GM12878 (cell line): ENCODE measurements around the gene SLC39A6. TPM values are rescaled to one million over a fixed set of nuclear protein-coding genes. Genes with fewer than 3 reads are reported as not detected.
A peak's percentile ranks its signal among the peaks of the same experiment; 100 is the strongest.

Experiments
- BACH1 ChIP-seq: fragments of 450-650 bp; IDR thresholded peaks from 2 replicates; pipeline ENCODE4 v1.6.1; 2017; ENCODE audit warnings: mild to moderate bottlenecking, borderline replicate concordance
- CBX3 ChIP-seq: fragments of 200-600 bp; sonication (generic); IDR thresholded peaks from 2 replicates; pipeline ENCODE4 v1.6.1; 2016; ENCODE audit warnings: low read depth, borderline replicate concordance
- EZH2 ChIP-seq: IDR thresholded peaks from 2 replicates; pipeline ENCODE4 v1.6.1; 2012; ENCODE audit warnings: low read depth, mild to moderate bottlenecking, control low read depth, inconsistent platforms, low read length, borderline replicate concordance; ENCODE audit not compliant: control insufficient read depth
- HCFC1 ChIP-seq: fragments of 150-350 bp; IDR thresholded peaks from 2 replicates; pipeline ENCODE4 v1.6.1; 2014; ENCODE audit warnings: low read length
- IKZF1 ChIP-seq: fragments of 450-650 bp; conservative IDR thresholded peaks from 2 replicates; pipeline ENCODE4 v1.6.1; 2017; ENCODE audit warnings: antibody characterized with exemption, mild to moderate bottlenecking
- IKZF2 ChIP-seq, 2 experiments: fragments of 450-650 bp; IDR thresholded peaks; 2 replicates each; pipeline ENCODE4 v1.6.1; 2017; ENCODE audit warnings: mild to moderate bottlenecking in 2 of 2, moderate library complexity in 2 of 2
- MTA2 ChIP-seq: fragments of 450-650 bp; IDR thresholded peaks from 2 replicates; pipeline ENCODE4 v1.6.1; 2016; ENCODE audit warnings: low read depth, mild to moderate bottlenecking, moderate library complexity
- MXI1 ChIP-seq: fragments of 150-350 bp; IDR thresholded peaks from 2 replicates; pipeline ENCODE4 v1.6.1; 2011; ENCODE audit warnings: low read depth, mild to moderate bottlenecking, inconsistent platforms, low read length, improper control_type of control experiment
- NFYB ChIP-seq: IDR thresholded peaks from 2 replicates; pipeline ENCODE4 v1.6.1; 2011; ENCODE audit warnings: low read depth, mild to moderate bottlenecking, low read length, improper control_type of control experiment, moderate library complexity; ENCODE audit not compliant: insufficient read depth
- PAX5 ChIP-seq: IDR thresholded peaks from 2 replicates; pipeline ENCODE4 v1.6.1; 2011; ENCODE audit warnings: low read depth, low read length, borderline replicate concordance
- SP1 ChIP-seq: IDR thresholded peaks from one replicate; pipeline ENCODE4 v1.6.1; 2011; ENCODE audit warnings: low read depth, low read length
- SREBF1 ChIP-seq: IDR thresholded peaks from 2 replicates; pipeline ENCODE4 v1.6.1; 2012; ENCODE audit warnings: mild to moderate bottlenecking, low read length
- SUPT20H ChIP-seq: IDR thresholded peaks from 2 replicates; pipeline ENCODE4 v1.6.1; 2011; ENCODE audit warnings: low read depth, mild to moderate bottlenecking, low read length, moderate library complexity, borderline replicate concordance; ENCODE audit not compliant: control insufficient read depth
- TARDBP ChIP-seq: IDR thresholded peaks from 2 replicates; pipeline ENCODE4 v1.6.1; 2016; ENCODE audit warnings: borderline replicate concordance
- ZNF384 ChIP-seq: IDR thresholded peaks from 2 replicates; pipeline ENCODE4 v1.6.1; 2012; ENCODE audit warnings: low read depth, mild to moderate bottlenecking, low read length, improper control_type of control experiment, borderline replicate concordance
- polyA plus RNA-seq, 11 experiments: library from polyadenylated mRNA; depleted of rRNA in 4 of 11; unstranded in 6 of 11; stranded (reverse) in 5 of 11; fragments of >200 nt; fragmentation: Nextera tagmentation in 4 of 11; fragmentation: Illumina TruSeq in 1 of 11; extraction: Ambion mirVana in 4 of 11; extraction: Trizol in 1 of 11; gene quantifications; 1 replicate in 1 of 11; 2 replicates in 10 of 11; pipeline versions ENCODE4 v1.2.1 to v1.2.3, GENCODE V29; 2011 to 2016; ENCODE audit warnings: inconsistent platforms in 2 of 11, missing spikeins in 2 of 11, low read depth in 1 of 11
- total RNA-seq, 4 experiments: library from RNA; depleted of rRNA in 3 of 4; stranded (reverse); fragments of >200 nt in 3 of 4; fragmentation: Illumina TruSeq in 1 of 4; extraction: Trizol in 1 of 4; gene quantifications; 2 replicates each; pipeline versions ENCODE4 v1.2.1 to v1.2.3, GENCODE V29; 2013 to 2021
- TF ChIP-seq, protein P1 (sequence below): IDR thresholded peaks from 2 replicates; pipeline ENCODE4 v1.6.1; 2012; ENCODE audit warnings: low read depth, low read length, improper control_type of control experiment
- TF ChIP-seq, protein P2 (sequence below): IDR thresholded peaks from 2 replicates; pipeline ENCODE4 v1.6.1; 2011; ENCODE audit warnings: mild to moderate bottlenecking, low read depth, low read length, moderate library complexity; ENCODE audit not compliant: insufficient replicate concordance
- TF ChIP-seq, protein P3 (sequence below), 3 experiments: IDR thresholded peaks in 2 of 3; conservative IDR thresholded peaks in 1 of 3; 2 replicates each; pipeline ENCODE4 v1.5.1; 2011; ENCODE audit warnings: low read depth in 3 of 3, low read length in 3 of 3, mild to moderate bottlenecking in 3 of 3, control low read depth in 2 of 3, moderate library complexity in 2 of 3, inconsistent platforms in 1 of 3, mixed read lengths in 1 of 3; ENCODE audit not compliant: control insufficient read depth in 2 of 3, insufficient read depth in 1 of 3; ENCODE audit errors: extremely low read depth in 1 of 3
- TF ChIP-seq, protein P4 (sequence below): fragments of 450-650 bp; IDR thresholded peaks from 2 replicates; pipeline ENCODE4 v1.6.1; 2018; ENCODE audit warnings: borderline replicate concordance, mild to moderate bottlenecking; ENCODE audit not compliant: partially characterized antibody
- TF ChIP-seq, protein P5 (sequence below): fragments of 450-650 bp; IDR thresholded peaks from 2 replicates; pipeline ENCODE4 v1.6.1; 2017; ENCODE audit warnings: mild to moderate bottlenecking

The SLC39A6 gene
- total and polyA plus RNA-seq, 10 of the 15 experiments (the other 5 are each of a cell fraction or from before 2014, with no cell fraction given) = 12.4 to 65.9 (median 41.3) TPM

DNA sequence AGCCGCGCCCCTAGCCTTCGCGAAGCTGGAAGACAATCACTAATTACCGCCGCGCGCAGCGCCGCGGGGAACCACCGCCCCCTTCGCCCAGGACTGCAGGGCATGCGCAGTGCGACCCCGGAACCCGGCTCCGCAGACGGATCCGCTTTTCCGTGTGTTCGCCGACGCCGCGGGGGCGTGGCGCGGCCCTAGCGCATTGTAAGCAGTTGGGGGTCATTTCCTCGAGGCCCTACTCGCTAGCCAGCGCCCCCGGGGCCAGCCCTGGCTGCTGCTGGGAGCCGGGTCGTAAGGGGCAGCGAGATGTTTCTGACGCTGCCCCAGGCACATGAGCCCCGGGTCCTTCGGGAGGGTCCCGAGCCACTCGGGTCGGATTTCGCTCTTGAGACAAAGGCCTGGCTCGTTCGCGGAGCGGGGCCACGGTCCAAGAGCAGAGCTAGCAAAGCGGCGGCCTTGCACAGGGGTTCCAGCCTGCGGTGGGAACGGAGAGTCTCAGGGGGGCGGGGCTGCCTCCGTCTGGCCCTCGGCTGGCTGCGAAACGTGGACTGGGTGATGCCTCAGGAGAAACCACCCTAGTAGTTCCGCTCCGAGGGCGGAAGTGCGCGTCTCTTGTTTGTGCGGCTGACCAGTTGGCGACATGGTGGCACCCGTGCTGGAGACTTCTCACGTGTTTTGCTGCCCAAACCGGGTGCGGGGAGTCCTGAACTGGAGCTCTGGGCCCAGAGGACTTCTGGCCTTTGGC, at the start of gene SLC39A6, which contains the start of gene ELP2 (continued):
- peak; percentile 59; the same call in 1 of the 2 replicates for TF ChIP-seq HCFC1
- no peak for TF ChIP-seq CBX3
- peak in 1 of 2 experiments; percentile 27; a peak in 1 of 4 replicates for TF ChIP-seq IKZF2 (IDR thresholded peaks at IDR 0.05)
- peak; percentile 76 for TF ChIP-seq IKZF1
- no peak; the same call in 1 of the 2 replicates for TF ChIP-seq TARDBP
- TF ChIP-seq, protein P1, sequence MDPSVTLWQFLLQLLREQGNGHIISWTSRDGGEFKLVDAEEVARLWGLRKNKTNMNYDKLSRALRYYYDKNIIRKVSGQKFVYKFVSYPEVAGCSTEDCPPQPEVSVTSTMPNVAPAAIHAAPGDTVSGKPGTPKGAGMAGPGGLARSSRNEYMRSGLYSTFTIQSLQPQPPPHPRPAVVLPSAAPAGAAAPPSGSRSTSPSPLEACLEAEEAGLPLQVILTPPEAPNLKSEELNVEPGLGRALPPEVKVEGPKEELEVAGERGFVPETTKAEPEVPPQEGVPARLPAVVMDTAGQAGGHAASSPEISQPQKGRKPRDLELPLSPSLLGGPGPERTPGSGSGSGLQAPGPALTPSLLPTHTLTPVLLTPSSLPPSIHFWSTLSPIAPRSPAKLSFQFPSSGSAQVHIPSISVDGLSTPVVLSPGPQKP = peak; percentile 87
- no peak for TF ChIP-seq ZNF384
- TF ChIP-seq SREBF1 = no peak
- TF ChIP-seq, protein P2, sequence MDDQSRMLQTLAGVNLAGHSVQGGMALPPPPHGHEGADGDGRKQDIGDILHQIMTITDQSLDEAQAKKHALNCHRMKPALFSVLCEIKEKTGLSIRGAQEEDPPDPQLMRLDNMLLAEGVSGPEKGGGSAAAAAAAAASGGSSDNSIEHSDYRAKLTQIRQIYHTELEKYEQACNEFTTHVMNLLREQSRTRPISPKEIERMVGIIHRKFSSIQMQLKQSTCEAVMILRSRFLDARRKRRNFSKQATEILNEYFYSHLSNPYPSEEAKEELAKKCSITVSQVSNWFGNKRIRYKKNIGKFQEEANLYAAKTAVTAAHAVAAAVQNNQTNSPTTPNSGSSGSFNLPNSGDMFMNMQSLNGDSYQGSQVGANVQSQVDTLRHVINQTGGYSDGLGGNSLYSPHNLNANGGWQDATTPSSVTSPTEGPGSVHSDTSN = no peak
- TF ChIP-seq, protein P3, sequence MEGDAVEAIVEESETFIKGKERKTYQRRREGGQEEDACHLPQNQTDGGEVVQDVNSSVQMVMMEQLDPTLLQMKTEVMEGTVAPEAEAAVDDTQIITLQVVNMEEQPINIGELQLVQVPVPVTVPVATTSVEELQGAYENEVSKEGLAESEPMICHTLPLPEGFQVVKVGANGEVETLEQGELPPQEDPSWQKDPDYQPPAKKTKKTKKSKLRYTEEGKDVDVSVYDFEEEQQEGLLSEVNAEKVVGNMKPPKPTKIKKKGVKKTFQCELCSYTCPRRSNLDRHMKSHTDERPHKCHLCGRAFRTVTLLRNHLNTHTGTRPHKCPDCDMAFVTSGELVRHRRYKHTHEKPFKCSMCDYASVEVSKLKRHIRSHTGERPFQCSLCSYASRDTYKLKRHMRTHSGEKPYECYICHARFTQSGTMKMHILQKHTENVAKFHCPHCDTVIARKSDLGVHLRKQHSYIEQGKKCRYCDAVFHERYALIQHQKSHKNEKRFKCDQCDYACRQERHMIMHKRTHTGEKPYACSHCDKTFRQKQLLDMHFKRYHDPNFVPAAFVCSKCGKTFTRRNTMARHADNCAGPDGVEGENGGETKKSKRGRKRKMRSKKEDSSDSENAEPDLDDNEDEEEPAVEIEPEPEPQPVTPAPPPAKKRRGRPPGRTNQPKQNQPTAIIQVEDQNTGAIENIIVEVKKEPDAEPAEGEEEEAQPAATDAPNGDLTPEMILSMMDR (IDR thresholded peaks at IDR 0.05 in 2 of 3, conservative IDR thresholded peaks at IDR 0.05 in 1 of 3; ENCODE audit: control insufficient read depth in 2 of 3, extremely low read depth in 1 of 3, insufficient read depth in 1 of 3, low read depth in 3 of 3, low read length in 3 of 3) = 0 out of 6 replicates have a peak, but pooled peaks of 1 of the 3 experiments have one; percentile 1
- TF ChIP-seq, protein P4, sequence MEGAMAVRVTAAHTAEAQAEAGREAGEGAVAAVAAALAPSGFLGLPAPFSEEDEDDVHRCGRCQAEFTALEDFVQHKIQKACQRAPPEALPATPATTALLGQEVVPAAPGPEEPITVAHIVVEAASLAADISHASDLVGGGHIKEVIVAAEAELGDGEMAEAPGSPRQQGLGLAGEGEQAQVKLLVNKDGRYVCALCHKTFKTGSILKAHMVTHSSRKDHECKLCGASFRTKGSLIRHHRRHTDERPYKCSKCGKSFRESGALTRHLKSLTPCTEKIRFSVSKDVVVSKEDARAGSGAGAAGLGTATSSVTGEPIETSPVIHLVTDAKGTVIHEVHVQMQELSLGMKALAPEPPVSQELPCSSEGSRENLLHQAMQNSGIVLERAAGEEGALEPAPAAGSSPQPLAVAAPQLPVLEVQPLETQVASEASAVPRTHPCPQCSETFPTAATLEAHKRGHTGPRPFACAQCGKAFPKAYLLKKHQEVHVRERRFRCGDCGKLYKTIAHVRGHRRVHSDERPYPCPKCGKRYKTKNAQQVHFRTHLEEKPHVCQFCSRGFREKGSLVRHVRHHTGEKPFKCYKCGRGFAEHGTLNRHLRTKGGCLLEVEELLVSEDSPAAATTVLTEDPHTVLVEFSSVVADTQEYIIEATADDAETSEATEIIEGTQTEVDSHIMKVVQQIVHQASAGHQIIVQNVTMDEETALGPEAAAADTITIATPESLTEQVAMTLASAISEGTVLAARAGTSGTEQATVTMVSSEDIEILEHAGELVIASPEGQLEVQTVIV = peak; percentile 55
- TF ChIP-seq, protein P5, sequence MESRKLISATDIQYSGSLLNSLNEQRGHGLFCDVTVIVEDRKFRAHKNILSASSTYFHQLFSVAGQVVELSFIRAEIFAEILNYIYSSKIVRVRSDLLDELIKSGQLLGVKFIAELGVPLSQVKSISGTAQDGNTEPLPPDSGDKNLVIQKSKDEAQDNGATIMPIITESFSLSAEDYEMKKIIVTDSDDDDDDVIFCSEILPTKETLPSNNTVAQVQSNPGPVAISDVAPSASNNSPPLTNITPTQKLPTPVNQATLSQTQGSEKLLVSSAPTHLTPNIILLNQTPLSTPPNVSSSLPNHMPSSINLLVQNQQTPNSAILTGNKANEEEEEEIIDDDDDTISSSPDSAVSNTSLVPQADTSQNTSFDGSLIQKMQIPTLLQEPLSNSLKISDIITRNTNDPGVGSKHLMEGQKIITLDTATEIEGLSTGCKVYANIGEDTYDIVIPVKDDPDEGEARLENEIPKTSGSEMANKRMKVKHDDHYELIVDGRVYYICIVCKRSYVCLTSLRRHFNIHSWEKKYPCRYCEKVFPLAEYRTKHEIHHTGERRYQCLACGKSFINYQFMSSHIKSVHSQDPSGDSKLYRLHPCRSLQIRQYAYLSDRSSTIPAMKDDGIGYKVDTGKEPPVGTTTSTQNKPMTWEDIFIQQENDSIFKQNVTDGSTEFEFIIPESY = no peak
- TF ChIP-seq EZH2 = no peak
- peak; percentile 36; the same call in 1 of the 2 replicates for TF ChIP-seq PAX5
- TF ChIP-seq SUPT20H = no peak
- peak; percentile 5; the same call in 1 of the 2 replicates for TF ChIP-seq MTA2
- peak; percentile 99 for TF ChIP-seq MXI1
- TF ChIP-seq SP1 = peak; percentile 96
- no peak for TF ChIP-seq BACH1
- no peak for TF ChIP-seq NFYB
